ENCODE data around the gene FRMPD4. TPM values are rescaled to one million over a fixed set of nuclear protein-coding genes. Genes with fewer than 3 reads are reported as not detected.

The FRMPD4 gene
- total and polyA plus RNA-seq, 12 donors: under 0.01 to 0.06 (median 0.02) TPM; not detected in 7

GRCh38 chrX:12673487-12673886, 535.2 kb downstream of the FRMPD4 start:
- H3K27ac ChIP-seq: no peak overlapping the region
- DNase-seq: no peak
- 35 to 47% (median 42%) methylated on average over 2 of the region's 2 CpGs for WGBS, 4 donors
- no peaks in the 10 kb centered on the region for H3K36me3 ChIP-seq (replicated peaks in 1 of 2)
- H3K27me3 ChIP-seq: peaks cover 2% of the 10 kb centered on the region
- H3K9me3 ChIP-seq (replicated peaks in 1 of 3): no peaks in the 10 kb centered on the region
- no peaks in the 10 kb centered on the region for H3K4me1 ChIP-seq (replicated peaks in 1 of 2)
- no peak for TF ChIP-seq POLR2A (IDR thresholded peaks at IDR 0.05)
- TF ChIP-seq CTCF (IDR thresholded peaks at IDR 0.05): no peak
- no peak overlapping the region for H3K4me3 ChIP-seq
- intact Hi-C loops (cut with DNase I): no loop called here

- no peak for TF ChIP-seq POLR2A (IDR thresholded peaks at IDR 0.05)
- no peak for TF ChIP-seq CTCF (IDR thresholded peaks at IDR 0.05)
- no peak for DNase-seq
- Histone ChIP-seq H3K9me3 (replicated peaks in 1 of 3) (no peaks in the 10 kb centered on the region), H3K4me3 (no peak overlapping the region), H3K27ac (no peak overlapping the region), H3K4me1 (replicated peaks in 1 of 2) (no peaks in the 10 kb centered on the region), H3K27me3 (peaks cover 29% of the 10 kb centered on the region), H3K36me3 (replicated peaks in 1 of 2) (no peaks in the 10 kb centered on the region)
- 79 to 100% (median 84%) methylated on average over 1 of the region's 1 CpG for WGBS, 4 donors
- intact Hi-C loops (cut with DNase I): no loop called here
Observed at GRCh38 chrX:12679522-12679921, 541.2 kb downstream of the FRMPD4 start.

GRCh38 chrX:12681047-12681446, 542.8 kb downstream of the FRMPD4 start:
- TF ChIP-seq POLR2A (IDR thresholded peaks at IDR 0.05) (no peak), CTCF (IDR thresholded peaks at IDR 0.05) (no peak)
- Histone ChIP-seq H3K27ac (no peak overlapping the region), H3K9me3 (replicated peaks in 1 of 3) (no peaks in the 10 kb centered on the region), H3K36me3 (replicated peaks in 1 of 2) (no peaks in the 10 kb centered on the region), H3K4me1 (replicated peaks in 1 of 2) (no peaks in the 10 kb centered on the region), H3K27me3 (peaks cover 32% of the 10 kb centered on the region), H3K4me3 (no peak overlapping the region)
- DNase-seq: no peak
- intact Hi-C loops (cut with DNase I): no loop called here
- WGBS, 4 donors: 60 to 71% (median 63%) methylated on average over 7 of the region's 7 CpGs

- Histone ChIP-seq H3K9me3 (replicated peaks in 1 of 3) (no peaks in the 10 kb centered on the region), H3K36me3 (replicated peaks in 1 of 2) (no peaks in the 10 kb centered on the region), H3K27ac (no peak overlapping the region), H3K27me3 (peaks cover 19% of the 10 kb centered on the region), H3K4me1 (replicated peaks in 1 of 2) (no peaks in the 10 kb centered on the region), H3K4me3 (no peak overlapping the region)
- intact Hi-C loops (cut with DNase I): no loop called here
- TF ChIP-seq CTCF (IDR thresholded peaks at IDR 0.05) (no peak), POLR2A (IDR thresholded peaks at IDR 0.05) (no peak)
- no peak for DNase-seq
- 10 to 43% (median 24%) methylated on average over 2 of the region's 2 CpGs for WGBS, 4 donors
Observed at GRCh38 chrX:12685541-12685940, 547.3 kb downstream of the FRMPD4 start.

Measured in adrenal gland (tissue), 12 donors.